ENCODE results near the gene VRK2. TPM values are rescaled to one million over a fixed set of nuclear protein-coding genes. Genes with fewer than 3 reads are reported as not detected.
"Not testable (repeated sequence)": the region's sequence is repeated elsewhere in the genome, so short reads cannot be mapped to it uniquely, and the experiment has no call there.

Gene VRK2
- total RNA-seq, 1 donor from 2014 or later = 23.1 TPM

DNA sequence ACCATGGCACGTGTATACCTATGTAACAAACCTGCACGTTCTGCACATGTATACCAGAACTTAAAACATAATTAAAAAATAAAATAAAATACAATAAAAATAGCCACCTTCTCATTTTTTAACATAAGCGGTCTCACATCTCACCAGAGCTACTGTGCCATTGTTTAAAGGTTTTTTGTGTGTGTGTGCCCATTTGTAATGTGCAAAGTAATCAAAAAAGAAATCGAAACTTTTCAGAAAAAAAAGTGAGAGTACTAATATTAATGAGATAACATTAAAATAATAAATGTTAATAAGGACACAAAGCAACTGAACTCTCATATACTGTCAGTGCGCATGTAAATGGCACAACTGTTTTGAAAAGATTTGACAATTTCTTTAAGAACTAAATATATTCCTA is 134.0 kb downstream of the VRK2 start:
- Histone ChIP-seq H3K4me1 (no peaks in the 10 kb centered on the region), H3K36me3 (no peaks in the 10 kb centered on the region), H3K4me3 (no peak overlapping the region), H3K27ac (no peak overlapping the region), H3K27me3 (no peaks in the 10 kb centered on the region), H3K9me3 (no peaks in the 10 kb centered on the region)
- no peak for DNase-seq (ENCODE audit: extremely low spot score in 2 of 2)
- intact Hi-C loops (cut with DNase I) = no loop called here
- TF ChIP-seq POLR2A (IDR thresholded peaks at IDR 0.05) = no peak
- TF ChIP-seq POLR2AphosphoS5 (IDR thresholded peaks at IDR 0.05; ENCODE audit: insufficient read depth in 1 of 2, low read depth in 1 of 2) = no peak
- TF ChIP-seq, protein P1, sequence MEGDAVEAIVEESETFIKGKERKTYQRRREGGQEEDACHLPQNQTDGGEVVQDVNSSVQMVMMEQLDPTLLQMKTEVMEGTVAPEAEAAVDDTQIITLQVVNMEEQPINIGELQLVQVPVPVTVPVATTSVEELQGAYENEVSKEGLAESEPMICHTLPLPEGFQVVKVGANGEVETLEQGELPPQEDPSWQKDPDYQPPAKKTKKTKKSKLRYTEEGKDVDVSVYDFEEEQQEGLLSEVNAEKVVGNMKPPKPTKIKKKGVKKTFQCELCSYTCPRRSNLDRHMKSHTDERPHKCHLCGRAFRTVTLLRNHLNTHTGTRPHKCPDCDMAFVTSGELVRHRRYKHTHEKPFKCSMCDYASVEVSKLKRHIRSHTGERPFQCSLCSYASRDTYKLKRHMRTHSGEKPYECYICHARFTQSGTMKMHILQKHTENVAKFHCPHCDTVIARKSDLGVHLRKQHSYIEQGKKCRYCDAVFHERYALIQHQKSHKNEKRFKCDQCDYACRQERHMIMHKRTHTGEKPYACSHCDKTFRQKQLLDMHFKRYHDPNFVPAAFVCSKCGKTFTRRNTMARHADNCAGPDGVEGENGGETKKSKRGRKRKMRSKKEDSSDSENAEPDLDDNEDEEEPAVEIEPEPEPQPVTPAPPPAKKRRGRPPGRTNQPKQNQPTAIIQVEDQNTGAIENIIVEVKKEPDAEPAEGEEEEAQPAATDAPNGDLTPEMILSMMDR (IDR thresholded peaks at IDR 0.05) = no peak

DNA sequence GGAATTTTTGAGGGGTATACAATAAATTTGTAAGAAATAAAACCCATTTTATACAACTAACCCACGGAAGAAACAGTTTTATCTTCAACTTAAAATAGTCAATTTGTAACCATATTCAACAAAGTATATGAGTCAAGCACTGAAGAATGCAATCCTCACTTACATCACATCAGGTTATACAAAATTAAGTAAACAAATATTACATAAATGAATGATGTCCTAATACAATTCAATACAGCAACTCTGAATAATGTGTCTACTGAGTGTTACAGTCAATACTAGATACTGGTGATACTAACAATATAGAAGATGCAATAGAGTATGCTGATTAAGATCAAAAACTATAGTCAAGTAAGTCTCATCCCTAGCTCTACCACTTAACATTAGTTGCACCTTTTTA is 135.9 kb downstream of the VRK2 start:
- Histone ChIP-seq H3K27ac (no peak overlapping the region), H3K4me1 (no peaks in the 10 kb centered on the region), H3K27me3 (no peaks in the 10 kb centered on the region), H3K4me3 (no peak overlapping the region), H3K36me3 (no peaks in the 10 kb centered on the region), H3K9me3 (no peaks in the 10 kb centered on the region)
- no peak for TF ChIP-seq POLR2A (IDR thresholded peaks at IDR 0.05)
- TF ChIP-seq, protein P1 (IDR thresholded peaks at IDR 0.05) = no peak
- TF ChIP-seq POLR2AphosphoS5 (IDR thresholded peaks at IDR 0.05; ENCODE audit: insufficient read depth in 1 of 2, low read depth in 1 of 2) = no peak
- intact Hi-C loops (cut with DNase I) = no loop called here
- DNase-seq (ENCODE audit: extremely low spot score in 2 of 2) = no peak

DNA sequence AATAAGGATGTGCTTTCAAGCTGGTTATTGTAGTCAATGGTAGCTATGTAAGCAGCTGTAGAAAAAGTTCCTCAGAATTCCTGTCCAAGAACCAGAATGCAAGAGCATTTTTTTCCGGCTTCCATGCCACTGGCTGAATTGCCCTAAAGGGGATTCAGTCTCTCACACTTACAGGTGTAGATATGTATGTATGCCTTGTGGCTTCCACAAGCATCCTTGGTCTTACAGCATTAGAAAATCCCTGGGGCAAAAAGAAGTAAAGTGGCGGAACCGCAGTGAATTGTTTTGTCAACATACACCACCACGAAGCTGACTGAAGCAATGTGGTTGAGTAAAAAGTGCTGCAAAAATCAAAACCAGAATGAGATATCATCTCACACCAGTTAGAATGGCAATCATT is 139.9 kb downstream of the VRK2 start:
- no peak overlapping the region for H3K27ac ChIP-seq
- H3K4me1 ChIP-seq = no peaks in the 10 kb centered on the region
- H3K36me3 ChIP-seq = peaks cover 0 to 4% of the 10 kb centered on the region in 2 donors
- intact Hi-C loops (cut with DNase I) = no loop called here
- TF ChIP-seq POLR2A (IDR thresholded peaks at IDR 0.05) (no peak), POLR2AphosphoS5 (IDR thresholded peaks at IDR 0.05; ENCODE audit: insufficient read depth in 1 of 2, low read depth in 1 of 2) (no peak)
- TF ChIP-seq, protein P1 (IDR thresholded peaks at IDR 0.05) = no peak
- no peak overlapping the region for H3K4me3 ChIP-seq
- H3K9me3 ChIP-seq = no peaks in the 10 kb centered on the region
- no peak for DNase-seq (ENCODE audit: extremely low spot score in 2 of 2)
- no peaks in the 10 kb centered on the region for H3K27me3 ChIP-seq

DNA sequence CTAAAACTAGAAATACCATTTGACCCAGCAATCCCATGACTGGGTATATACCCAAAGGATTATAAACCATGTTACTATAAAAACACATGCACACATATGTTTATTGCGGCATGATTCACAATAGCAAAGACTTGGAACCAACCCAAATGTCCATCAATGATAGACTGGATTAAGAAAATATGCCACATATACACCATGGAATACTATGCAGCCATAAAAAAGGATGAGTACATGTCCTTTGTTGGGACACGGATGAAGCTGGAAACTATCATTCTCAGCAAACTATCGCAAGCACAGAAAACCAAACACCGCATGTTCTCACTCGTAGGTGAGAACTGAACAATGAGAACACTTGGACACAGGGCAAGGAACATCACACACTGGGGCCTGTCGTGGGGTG is 140.4 kb downstream of the VRK2 start:
- DNase-seq (ENCODE audit: extremely low spot score in 2 of 2); H3K9me3 ChIP-seq; intact Hi-C loops (cut with DNase I); H3K27ac ChIP-seq; H3K27me3 ChIP-seq; H3K36me3 ChIP-seq; H3K4me3 ChIP-seq; H3K4me1 ChIP-seq: not testable (repeated sequence)

DNA sequence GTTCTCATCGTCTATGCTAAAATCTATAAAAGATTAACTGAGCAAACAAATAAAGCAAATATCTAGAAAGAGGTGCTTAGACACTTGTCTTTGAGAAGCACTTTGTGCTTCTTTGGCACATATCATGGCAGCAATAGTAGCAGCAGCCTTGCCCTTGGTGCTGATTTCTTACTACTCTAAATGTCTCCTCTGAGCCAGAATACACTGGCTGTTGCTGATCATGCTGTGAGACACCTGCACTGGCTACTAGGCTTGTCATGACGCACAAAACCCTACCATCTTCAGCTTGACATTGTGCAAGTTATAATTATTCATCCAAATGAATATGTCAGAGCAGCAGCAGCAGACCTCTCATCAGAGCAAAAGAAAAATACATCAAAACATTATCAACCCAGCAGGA is 147.9 kb downstream of the VRK2 start:
- Histone ChIP-seq H3K4me3 (no peak overlapping the region), H3K4me1 (no peaks in the 10 kb centered on the region), H3K36me3 (no peaks in the 10 kb centered on the region), H3K9me3 (no peaks in the 10 kb centered on the region), H3K27me3 (no peaks in the 10 kb centered on the region), H3K27ac (no peak overlapping the region)
- no peak for DNase-seq (ENCODE audit: extremely low spot score in 2 of 2)
- TF ChIP-seq POLR2A (IDR thresholded peaks at IDR 0.05) (no peak), POLR2AphosphoS5 (IDR thresholded peaks at IDR 0.05; ENCODE audit: insufficient read depth in 1 of 2, low read depth in 1 of 2) (no peak)
- TF ChIP-seq, protein P1 (IDR thresholded peaks at IDR 0.05) = no peak
- intact Hi-C loops (cut with DNase I) = no loop called here

DNA sequence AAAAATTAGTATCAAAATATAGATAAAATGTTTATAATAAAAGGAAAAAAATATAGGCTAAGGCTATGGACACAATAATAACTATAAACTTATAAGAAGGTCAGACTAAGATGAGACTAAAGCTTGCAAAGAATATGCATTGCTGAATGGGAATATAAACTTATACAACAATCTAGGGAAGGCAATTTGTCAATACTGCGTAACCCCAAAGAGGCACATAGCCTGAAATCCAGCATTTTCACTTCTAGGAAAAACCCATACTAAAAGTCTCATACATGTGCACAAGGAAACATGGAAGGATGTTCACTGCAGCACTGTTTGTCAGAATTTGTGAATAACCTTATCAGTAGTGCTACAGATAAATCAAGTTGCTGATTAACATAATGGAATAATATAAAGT is 149.1 kb downstream of the VRK2 start:
- intact Hi-C loops (cut with DNase I) = no loop called here
- no peak for DNase-seq (ENCODE audit: extremely low spot score in 2 of 2)
- Histone ChIP-seq H3K9me3 (no peaks in the 10 kb centered on the region), H3K4me3 (no peak overlapping the region), H3K36me3 (no peaks in the 10 kb centered on the region), H3K27ac (no peak overlapping the region), H3K27me3 (no peaks in the 10 kb centered on the region), H3K4me1 (no peaks in the 10 kb centered on the region)
- TF ChIP-seq POLR2A (IDR thresholded peaks at IDR 0.05) (no peak), POLR2AphosphoS5 (IDR thresholded peaks at IDR 0.05; ENCODE audit: insufficient read depth in 1 of 2, low read depth in 1 of 2) (no peak)
- TF ChIP-seq, protein P1 (IDR thresholded peaks at IDR 0.05) = no peak
